Uterus (tissue), 4 donors: ENCODE results near the gene VPS33A. TPM values are rescaled to one million over a fixed set of nuclear protein-coding genes. Genes with fewer than 3 reads are reported as not detected.

ENCODE experiments used
- DNase-seq, 2 donors: peaks; one replicate each; pipeline ENCODE4 v3.0.0-alpha.2; 2019 to 2020
- H3K27ac ChIP-seq, 2 donors: fragments of 200-600 bp; sonication (generic); 1 replicate in 1 of 2; 2 replicates in 1 of 2; pipeline ENCODE4 v1.5.1; 2016 to 2018
- H3K27me3 ChIP-seq, 2 donors: fragments of 200-600 bp; sonication (generic); one replicate each; pipeline ENCODE4 v1.5.1; 2018 to 2019; ENCODE audit warnings: control low read depth in 1 of 2
- H3K36me3 ChIP-seq, 2 donors: fragments of 200-600 bp; sonication (generic); one replicate each; pipeline ENCODE4 v1.5.1; 2019; ENCODE audit warnings: control low read depth in 1 of 2
- H3K4me1 ChIP-seq, 2 donors: fragments of 200-600 bp; sonication (generic); one replicate each; pipeline ENCODE4 v1.5.1; 2018 to 2019; ENCODE audit warnings: control low read depth in 1 of 2
- H3K4me3 ChIP-seq, 2 donors: fragments of 200-600 bp; sonication (generic); 1 replicate in 1 of 2; 2 replicates in 1 of 2; pipeline ENCODE4 v1.5.1; 2018 to 2019; ENCODE audit warnings: mild to moderate bottlenecking in 1 of 2
- H3K9me3 ChIP-seq, 2 donors: fragments of 200-600 bp; sonication (generic); one replicate each; pipeline ENCODE4 v1.5.1; 2019; ENCODE audit warnings: control low read depth in 1 of 2
- POLR2A ChIP-seq, 2 donors: fragments of 450-650 bp; IDR thresholded peaks; one replicate each; pipeline ENCODE4 v1.6.1; 2016; ENCODE audit warnings: antibody characterized with exemption in 2 of 2, mild to moderate bottlenecking in 1 of 2, moderate library complexity in 1 of 2
- intact Hi-C: fragments of 100-400 bp; cut with DNase I; formaldehyde crosslinking; loops from one replicate; pipeline ENCODE4 v1.15.1; 2023; ENCODE audit warnings: low total_unique reads
- total RNA-seq, 4 donors: library from RNA; depleted of rRNA in 3 of 4; stranded (reverse); fragments of >200 nt in 3 of 4; gene quantifications; one replicate each; pipeline versions ENCODE4 v1.1.0 to v1.2.4, GENCODE V29; 2014 to 2023
- TF ChIP-seq, protein P1 (sequence below), 4 experiments: fragments of 200-600 bp in 2 of 4; fragments of 450-650 bp in 2 of 4; sonication (generic) in 2 of 4; IDR thresholded peaks; one replicate each; pipeline ENCODE4 v1.5.1; 2016 to 2019; ENCODE audit warnings: antibody characterized with exemption in 4 of 4, mild to moderate bottlenecking in 2 of 4, moderate library complexity in 1 of 4
- donor health status: DM: yes; HTN: yes; CAD: no.

Gene VPS33A
- total RNA-seq, 4 donors from 2014 or later: 3.3 to 20.8 (median 12.9) TPM

DNA sequence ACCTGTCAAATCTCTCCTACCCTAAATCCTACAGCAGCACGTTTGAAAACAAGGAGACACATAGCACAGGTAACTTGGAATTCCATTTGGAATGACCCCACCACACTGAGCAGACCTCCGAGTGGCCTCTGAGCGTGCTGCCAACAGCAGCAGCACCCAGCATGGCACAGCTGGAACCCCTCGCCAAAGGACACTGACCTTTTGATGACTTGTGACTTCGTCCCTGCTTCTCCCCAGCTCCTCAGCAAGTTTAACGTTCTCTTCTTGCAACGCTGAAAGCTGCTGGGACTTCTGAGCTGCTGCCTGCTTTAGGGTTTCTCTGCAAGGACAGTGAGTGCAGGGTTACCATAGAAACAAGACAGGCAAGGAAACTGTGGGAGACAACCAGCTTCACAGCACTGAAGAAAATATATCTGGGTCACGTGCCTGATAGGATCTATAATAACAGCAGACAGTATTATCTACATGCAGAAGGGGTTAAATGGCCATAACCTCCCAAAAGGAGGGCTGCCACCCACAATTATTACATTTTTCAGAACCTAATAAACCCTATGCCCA lies 43.3 kb upstream of the VPS33A start:
- TF ChIP-seq, protein P1, sequence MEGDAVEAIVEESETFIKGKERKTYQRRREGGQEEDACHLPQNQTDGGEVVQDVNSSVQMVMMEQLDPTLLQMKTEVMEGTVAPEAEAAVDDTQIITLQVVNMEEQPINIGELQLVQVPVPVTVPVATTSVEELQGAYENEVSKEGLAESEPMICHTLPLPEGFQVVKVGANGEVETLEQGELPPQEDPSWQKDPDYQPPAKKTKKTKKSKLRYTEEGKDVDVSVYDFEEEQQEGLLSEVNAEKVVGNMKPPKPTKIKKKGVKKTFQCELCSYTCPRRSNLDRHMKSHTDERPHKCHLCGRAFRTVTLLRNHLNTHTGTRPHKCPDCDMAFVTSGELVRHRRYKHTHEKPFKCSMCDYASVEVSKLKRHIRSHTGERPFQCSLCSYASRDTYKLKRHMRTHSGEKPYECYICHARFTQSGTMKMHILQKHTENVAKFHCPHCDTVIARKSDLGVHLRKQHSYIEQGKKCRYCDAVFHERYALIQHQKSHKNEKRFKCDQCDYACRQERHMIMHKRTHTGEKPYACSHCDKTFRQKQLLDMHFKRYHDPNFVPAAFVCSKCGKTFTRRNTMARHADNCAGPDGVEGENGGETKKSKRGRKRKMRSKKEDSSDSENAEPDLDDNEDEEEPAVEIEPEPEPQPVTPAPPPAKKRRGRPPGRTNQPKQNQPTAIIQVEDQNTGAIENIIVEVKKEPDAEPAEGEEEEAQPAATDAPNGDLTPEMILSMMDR (IDR thresholded peaks at IDR 0.05): no peak
- Histone ChIP-seq H3K4me3 (no peak overlapping the region), H3K36me3 (no peaks in the 10 kb centered on the region), H3K27me3 (no peaks in the 10 kb centered on the region), H3K9me3 (no peaks in the 10 kb centered on the region), H3K27ac (no peak overlapping the region), H3K4me1 (no peaks in the 10 kb centered on the region)
- DNase-seq: no peak
- intact Hi-C loops: no loop called here

DNA sequence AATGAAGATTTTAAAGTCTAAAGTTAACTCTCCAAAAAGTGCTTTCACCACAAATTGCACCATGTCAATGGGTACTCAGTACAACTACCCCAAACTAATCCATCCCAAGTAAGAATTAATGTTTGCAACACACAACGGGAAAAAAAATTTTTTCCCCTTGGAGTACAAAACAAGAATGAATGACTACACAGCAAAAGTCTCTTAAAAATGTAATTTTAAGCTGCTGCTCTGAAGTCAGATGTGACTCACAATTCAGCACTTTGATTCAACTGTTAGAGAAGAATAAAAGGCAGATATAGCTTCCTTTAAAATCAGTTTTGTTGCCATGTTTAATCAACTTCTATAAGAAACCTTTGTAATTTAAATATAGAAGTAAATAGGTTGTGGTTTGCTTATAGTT lies 42.5 kb upstream of the VPS33A start:
- no peak overlapping the region for H3K4me3 ChIP-seq
- H3K27me3 ChIP-seq: no peaks in the 10 kb centered on the region
- no peak for DNase-seq
- H3K36me3 ChIP-seq: no peaks in the 10 kb centered on the region
- intact Hi-C loops: no loop called here
- no peak overlapping the region for H3K27ac ChIP-seq
- no peak for TF ChIP-seq POLR2A (IDR thresholded peaks at IDR 0.05)
- TF ChIP-seq, protein P1 (IDR thresholded peaks at IDR 0.05): no peak
- no peaks in the 10 kb centered on the region for H3K9me3 ChIP-seq
- no peaks in the 10 kb centered on the region for H3K4me1 ChIP-seq

- Histone ChIP-seq H3K36me3 (no peaks in the 10 kb centered on the region), H3K9me3 (no peaks in the 10 kb centered on the region), H3K4me1 (no peaks in the 10 kb centered on the region), H3K4me3 (no peak overlapping the region), H3K27me3 (no peaks in the 10 kb centered on the region), H3K27ac (no peak overlapping the region)
- intact Hi-C loops: no loop called here
- no peak for TF ChIP-seq POLR2A (IDR thresholded peaks at IDR 0.05)
- TF ChIP-seq, protein P1 (IDR thresholded peaks at IDR 0.05): no peak
- no peak for DNase-seq
Measured at GRCh38 chr12:122306407-122306806, 40.1 kb upstream of the VPS33A start.

- no peak for DNase-seq
- H3K27ac ChIP-seq: no peak overlapping the region
- H3K36me3 ChIP-seq: no peaks in the 10 kb centered on the region
- no peaks in the 10 kb centered on the region for H3K9me3 ChIP-seq
- TF ChIP-seq, protein P1 (IDR thresholded peaks at IDR 0.05): no peak
- no peak for TF ChIP-seq POLR2A (IDR thresholded peaks at IDR 0.05)
- no peak overlapping the region for H3K4me3 ChIP-seq
- intact Hi-C loops: no loop called here
- H3K4me1 ChIP-seq: no peaks in the 10 kb centered on the region
- no peaks in the 10 kb centered on the region for H3K27me3 ChIP-seq
Measured at GRCh38 chr12:122304924-122305323, 38.6 kb upstream of the VPS33A start.

GRCh38 chr12:122303068-122303467 lies 36.8 kb upstream of the VPS33A start:
- Histone ChIP-seq H3K9me3 (no peaks in the 10 kb centered on the region), H3K36me3 (no peaks in the 10 kb centered on the region), H3K4me3 (no peak overlapping the region), H3K4me1 (no peaks in the 10 kb centered on the region), H3K27ac (no peak overlapping the region), H3K27me3 (no peaks in the 10 kb centered on the region)
- intact Hi-C loops: no loop called here
- no peak for DNase-seq
- no peak for TF ChIP-seq POLR2A (IDR thresholded peaks at IDR 0.05)
- TF ChIP-seq, protein P1 (IDR thresholded peaks at IDR 0.05): no peak
